ENCODE data around the gene CDC42BPB.

GRCh38 chr14:103001226-103001625 lies 56.1 kb downstream of the CDC42BPB start:
- TF ChIP-seq CTCF (conservative IDR thresholded peaks at IDR 0.05 in 1 of 2, IDR thresholded peaks at IDR 0.05 in 1 of 2; ENCODE audit: low read depth in 1 of 2, low read length in 2 of 2) (no peak), EZH2 (IDR thresholded peaks at IDR 0.05; ENCODE audit: low read length, missing control alignments) (no peak)

Data from fibroblast of lung (primary cell).